Epidermal melanocyte (primary cell): ENCODE data around the gene FGF8.

Source experiments
- DNase-seq: peaks from one replicate; pipeline ENCODE4 v3.0.0; 2011; ENCODE audit warnings: low spot score; ENCODE audit not compliant: insufficient read length

The FGF8 gene

DNA sequence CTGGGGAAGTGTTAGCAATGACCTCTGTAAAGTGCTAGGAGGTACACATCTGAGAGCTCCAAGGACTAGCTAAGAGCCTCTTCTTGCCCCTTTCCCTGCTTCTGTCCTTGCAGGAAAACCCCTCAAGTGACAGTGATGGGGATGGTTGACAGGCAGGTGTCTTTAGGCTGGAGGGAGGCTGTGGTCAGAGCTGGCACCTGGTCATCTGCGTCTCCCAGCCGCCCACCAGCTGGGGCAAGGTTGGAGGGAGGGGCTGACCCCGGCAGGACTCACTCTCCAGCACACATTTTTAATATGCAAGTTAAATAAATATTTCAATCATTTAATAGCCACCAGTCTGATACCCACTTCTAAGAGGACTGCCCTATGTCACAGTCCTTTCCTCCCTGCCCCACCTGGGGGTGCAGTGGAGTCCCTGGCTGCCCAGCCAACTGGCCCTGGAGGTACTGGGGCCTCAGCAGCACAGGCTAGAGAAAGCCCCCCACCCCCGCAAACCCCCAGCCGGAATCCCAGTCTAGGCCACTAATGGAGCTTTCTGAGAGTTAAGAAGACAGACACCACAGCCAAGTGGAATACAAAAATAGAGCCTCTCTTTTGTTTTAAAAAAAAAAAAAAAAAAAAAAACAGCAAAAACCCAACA, 6.3 kb downstream of the FGF8 start:
- DNase-seq, result no peak

DNA sequence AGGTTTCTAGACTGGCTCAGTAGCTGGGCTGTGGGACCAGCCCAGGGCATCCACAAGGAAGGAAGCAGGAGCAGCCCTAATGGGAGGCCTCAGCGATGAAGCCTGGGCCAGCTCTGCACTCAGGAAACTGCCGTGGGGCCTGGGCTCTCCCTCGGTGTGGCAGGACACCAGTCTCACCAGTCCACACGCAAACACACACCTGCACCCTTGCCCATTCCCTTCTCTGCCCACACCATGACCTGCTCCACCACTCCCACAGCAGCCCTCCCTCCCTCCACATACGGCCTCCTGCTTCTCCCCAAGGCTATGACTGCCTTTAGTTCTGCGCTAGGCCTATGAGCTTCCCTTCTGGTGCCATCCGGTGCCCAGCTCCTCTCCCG, 7.1 kb downstream of the FGF8 start:
- DNase-seq, result no peak

DNA sequence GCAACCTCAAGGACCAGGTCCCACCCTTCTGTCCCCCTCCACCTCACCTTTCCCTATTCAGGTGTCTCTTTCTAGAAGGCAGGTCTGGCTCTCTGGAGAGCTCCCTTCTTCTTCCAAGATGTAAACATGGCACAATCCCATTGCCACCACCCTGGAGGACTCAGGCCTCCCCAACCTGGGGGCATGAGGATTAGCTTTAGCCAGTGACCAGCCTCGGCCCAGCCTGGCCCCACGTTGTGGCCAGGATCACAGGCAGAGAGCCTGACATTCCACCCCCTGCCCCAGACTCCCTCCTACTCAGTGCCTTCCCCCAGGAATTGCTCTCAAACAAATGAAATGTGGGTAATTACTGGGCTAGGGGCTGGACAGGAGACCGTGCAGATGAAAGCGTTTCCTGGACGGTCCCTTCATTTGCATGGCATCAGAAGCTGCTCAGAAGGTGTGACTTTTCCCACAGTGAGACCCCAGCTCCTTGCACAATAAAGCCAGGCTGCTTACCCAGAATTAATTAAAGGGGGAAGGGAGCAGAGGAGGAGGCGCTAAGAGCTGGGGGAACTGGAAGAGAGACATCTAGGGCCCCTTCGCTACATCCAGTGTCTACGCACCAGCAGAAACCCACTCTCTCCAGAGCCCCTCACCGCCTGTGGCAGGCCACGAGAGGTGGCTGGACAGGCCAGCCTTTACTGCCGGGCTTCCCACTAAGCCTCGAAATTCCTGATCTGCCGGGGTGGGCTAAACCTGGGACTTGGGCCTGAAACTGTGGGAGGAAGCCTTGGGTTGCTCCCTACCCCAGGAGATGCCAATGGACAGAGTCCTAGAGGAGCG, 7.7 kb downstream of the FGF8 start:
- DNase-seq, result no peak

DNA sequence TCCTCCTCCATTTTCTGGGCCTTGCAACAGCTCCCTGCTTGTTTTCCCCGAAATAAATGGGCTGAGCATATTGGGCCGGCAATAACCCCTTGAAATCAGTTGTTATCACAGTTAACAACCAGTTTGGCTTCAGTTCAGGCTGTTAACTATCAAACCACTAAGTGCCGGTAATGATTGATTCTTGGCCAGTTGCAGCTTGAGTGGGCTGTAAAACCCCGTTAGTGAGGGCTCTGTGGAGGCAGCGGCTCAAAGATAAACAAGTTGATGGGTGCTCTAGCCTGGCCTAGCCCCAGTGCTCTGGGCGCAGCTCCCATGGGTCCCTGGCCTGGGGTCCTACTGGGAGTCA, 8.3 kb downstream of the FGF8 start:
- DNase-seq, result no peak

DNA sequence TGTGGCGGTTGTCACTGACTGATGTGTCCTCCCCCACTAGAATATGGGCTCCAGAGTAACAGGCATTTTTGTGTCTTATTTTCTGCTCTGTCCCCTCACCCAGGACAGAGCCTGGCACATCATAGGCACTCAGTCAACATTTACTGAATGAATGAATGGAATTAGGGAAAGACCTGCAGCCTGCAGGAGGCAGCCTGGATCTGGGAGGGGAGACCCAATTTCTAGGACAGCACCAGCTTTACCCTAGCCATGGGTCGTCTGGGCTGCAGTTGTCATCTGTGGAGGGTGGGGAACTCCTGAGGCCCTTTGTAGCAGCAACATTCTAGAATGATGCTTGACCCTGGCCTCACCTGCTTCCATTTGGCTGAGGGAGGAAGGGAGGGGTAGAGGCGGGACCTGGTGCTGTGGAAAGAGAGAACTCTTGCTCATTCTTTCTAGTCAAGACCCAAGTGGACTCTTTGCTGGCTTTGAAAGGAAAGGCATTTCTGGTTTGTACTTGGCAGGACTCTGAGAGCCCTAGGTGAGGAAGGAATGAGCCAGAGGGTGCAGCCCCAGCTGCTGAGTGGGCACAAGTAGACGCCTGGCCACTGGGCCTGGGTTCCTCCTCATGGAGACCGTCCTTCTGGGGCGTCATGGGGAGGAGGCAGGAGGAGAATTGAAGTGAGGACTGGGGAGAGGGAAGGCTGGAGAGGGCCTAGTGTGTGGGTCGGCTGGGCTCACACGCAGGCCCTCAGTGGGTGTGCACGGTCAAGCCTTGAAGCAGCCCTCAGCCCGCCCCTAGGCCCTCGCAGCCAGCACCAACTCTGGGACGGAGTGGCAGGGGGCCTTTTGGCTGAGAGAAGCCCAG, 8.9 kb downstream of the FGF8 start:
- DNase-seq, result no peak

GRCh38 chr10:101766306-101766705, 9.6 kb downstream of the FGF8 start:
- no peak for DNase-seq

DNA sequence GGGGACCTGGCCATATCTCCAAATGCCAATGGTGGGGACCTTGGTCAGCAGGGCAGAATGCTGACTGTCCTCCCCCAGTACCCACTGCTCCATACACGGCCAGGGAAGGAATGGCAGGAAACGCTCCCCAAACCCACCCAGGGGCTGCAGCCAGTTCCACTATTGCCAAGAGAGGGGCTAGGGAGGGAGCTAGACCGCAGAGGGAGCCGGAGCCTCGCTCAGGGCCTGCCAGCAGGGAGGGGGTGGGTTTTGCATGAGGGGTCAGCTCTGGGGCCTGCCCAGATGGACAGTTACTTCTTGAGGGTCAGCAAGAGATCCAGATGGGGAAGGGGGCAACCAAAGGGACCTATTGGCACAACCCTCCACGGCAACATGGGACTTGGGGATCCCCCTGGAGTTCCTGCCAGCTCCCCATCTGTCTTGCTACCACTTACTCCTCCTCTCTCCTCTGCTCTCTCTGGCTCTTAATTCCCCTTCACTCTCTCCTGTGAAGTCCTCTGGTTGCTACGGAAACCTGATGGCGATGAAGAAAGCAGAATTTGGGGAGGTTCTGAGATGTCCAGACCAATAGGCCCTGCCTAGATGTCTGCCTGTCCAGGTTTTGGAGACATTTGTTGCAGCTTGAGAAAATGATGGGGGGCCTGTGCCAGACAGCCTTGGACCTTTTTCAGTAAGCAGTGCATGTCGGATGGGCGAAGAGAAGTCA, 12.6 kb downstream of the FGF8 start:
- DNase-seq, result no peak

- no peak for DNase-seq
Observed at GRCh38 chr10:101762736-101763135, 13.2 kb downstream of the FGF8 start.

DNA sequence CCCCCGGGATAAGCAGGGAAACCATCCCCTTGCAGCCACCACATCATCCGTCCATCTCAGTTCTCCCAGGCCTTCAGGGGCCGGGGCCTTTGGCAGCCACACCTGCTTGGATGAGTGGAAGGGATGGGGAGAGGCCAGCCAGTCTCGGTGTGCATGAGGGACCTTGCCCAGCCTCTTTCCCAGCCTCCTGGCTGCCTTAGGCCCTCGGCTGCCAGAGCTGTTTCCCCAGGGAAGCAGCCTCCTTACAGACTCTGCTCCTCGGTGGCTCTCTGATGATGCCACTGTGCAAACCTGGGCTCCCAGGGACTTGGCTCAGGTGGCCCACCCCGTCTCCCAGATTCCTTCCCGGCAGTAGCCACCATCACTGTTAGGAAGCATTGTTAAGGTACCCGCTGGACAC, 14.7 kb downstream of the FGF8 start:
- no peak for DNase-seq

DNA sequence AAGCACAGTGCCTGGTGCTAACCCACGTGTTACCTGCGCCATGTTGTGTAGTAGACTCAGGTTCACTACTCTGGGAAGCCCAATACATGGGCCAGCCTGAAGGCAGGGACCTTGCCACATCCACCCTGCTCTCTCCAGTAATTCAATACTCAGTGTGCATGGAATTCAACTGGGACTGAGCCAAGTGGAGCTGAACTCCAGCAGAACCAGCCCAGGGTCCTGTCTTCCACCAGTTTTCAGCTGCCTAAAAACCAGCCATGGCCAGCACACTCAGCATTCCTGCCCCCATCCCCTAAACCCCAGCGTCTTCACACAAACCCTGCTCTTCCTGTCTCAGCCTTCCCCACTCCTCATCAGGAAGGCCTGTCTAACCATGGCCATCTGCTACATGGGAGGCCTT, 15.4 kb downstream of the FGF8 start:
- DNase-seq, result no peak

- DNase-seq, result no peak
Observed at GRCh38 chr10:101759309-101760247, 16.3 kb downstream of the FGF8 start.

DNA sequence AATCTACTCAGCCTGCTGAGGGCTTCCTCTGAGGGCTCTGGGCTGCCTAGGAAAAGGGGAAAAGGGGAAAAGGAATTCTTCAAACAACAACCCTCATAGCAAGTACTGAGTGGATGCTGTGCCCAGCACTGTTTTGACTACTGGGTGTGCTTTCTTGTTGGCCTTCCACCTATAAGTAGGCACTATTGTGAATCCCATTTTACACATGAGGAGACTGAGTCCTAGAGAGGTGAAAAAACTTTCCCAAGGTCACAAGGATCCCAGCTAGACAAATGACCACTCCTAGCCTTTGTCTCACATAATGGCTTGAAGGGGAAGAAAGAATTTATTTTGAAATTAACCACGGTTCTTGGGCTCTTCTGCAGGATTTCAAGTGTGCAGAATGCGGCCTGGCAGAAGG, 17.1 kb downstream of the FGF8 start:
- DNase-seq, result no peak

- no peak for DNase-seq
Observed at GRCh38 chr10:101752241-101752640, 23.7 kb downstream of the FGF8 start.

- no peak for DNase-seq
Observed at GRCh38 chr10:101749047-101750016, 26.6 kb downstream of the FGF8 start.

- no peak for DNase-seq
Observed at GRCh38 chr10:101748496-101748895, 27.4 kb downstream of the FGF8 start.

DNA sequence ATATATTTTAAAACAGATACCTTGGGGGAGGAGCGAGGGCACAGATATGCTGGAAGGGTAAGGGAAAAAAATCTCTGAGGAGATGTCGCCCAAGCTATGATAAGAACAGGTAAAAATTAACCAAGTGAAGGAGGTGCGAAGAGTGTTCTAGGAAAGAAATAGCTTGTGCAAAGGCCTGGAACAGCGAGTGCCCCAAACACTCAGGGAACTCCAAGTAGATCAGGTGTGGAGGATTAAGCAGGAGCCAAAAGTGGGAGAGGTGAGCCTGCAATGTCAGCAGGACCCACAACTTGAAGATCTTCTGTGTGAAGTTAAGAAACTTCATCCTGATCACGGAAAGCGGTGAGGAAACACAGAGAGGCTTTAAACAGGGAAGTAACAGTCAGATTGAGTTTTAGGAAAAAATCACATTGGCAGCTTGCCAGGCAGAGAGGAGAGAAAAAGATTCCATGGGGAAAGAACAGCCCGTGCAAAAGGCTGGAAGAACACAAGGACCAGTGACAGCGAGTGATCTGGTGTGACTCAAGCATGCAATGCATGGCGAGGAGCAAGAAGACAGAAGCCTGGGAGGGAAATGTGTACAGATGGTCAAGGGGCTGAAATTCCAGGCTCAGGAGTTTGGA, 30.7 kb downstream of the FGF8 start:
- DNase-seq, result no peak

DNA sequence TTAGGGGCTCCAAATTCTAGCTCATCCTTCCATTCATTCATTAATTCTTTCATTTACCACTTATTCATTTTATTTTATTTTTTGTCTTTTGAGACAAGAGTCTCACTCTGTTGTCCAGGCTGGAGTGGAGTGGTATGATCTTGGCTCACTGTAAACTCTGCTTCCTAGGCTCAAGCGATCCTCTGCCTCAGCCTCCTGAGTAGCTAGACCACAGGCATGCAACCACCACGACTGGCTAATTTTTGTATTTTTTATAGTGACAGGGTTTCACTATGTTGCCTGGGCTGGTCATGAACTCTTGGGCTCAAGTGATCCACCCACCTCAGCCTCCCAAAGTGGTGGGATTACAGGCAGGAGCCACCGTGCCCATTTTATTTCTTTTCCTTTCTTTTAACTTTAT, 31.6 kb downstream of the FGF8 start:
- no peak for DNase-seq

GRCh38 chr10:101741938-101742337, 34.0 kb downstream of the FGF8 start:
- no peak for DNase-seq

DNA sequence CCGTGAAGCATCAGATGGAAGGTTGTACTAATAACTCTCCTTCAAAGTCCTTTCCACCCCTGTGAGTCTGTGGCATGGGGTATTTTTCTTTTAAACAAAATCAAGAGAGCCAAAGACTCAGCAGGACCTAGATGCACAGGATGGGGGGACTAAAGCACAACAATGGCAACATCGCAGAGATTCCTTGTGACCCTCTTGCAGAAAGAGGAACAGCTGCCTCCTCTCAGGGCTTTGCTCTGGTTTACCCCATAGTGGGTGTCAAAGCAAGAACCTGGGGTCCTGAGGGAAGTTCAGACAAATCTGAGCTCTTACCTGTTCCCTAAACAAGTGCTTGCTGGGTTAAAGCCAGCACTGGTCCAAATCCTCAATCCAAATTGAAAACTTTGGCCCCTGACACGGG, 39.2 kb downstream of the FGF8 start:
- DNase-seq, result no peak
